Measurements from ENCODE around the gene DNAJA3.

DNAJA3 gene

DNA sequence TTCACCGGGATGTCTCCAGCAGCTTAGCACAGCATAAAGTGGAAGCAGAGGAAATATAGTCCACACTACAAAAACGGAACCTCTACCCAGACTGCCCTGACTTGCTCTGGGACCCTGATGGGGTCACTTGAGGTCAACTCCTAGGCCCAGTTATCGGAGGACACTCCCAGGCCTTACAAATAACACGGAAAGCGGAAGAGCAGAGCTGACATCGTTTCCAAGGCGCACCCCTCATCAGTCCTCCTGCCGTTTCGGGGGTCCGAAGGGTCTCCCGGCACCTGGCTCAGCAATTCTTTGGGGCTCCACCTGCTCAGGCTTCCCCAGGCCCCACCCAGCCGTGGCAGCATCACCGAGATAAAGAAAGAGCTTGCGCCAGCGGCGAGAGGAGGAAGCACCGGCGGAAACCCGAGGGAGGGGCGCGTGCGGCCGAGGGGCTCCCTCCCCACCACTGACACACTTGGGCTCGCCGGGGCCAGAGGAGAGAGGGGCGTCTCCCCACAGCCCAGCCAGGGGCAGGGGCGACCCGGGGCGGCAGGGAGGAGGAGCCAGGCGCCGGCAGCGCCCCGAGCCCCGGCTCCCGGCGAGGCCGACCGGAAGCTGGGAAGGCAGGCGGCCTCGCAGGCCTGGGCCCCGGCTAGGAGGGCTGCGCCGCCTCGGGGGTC is 10.0 kb upstream of the DNAJA3 start:
- peak overlapping the region; percentile 76 for H3K4me3 ChIP-seq (replicated peaks; ENCODE audit: low read depth, low read length)
- TF ChIP-seq, protein P1, sequence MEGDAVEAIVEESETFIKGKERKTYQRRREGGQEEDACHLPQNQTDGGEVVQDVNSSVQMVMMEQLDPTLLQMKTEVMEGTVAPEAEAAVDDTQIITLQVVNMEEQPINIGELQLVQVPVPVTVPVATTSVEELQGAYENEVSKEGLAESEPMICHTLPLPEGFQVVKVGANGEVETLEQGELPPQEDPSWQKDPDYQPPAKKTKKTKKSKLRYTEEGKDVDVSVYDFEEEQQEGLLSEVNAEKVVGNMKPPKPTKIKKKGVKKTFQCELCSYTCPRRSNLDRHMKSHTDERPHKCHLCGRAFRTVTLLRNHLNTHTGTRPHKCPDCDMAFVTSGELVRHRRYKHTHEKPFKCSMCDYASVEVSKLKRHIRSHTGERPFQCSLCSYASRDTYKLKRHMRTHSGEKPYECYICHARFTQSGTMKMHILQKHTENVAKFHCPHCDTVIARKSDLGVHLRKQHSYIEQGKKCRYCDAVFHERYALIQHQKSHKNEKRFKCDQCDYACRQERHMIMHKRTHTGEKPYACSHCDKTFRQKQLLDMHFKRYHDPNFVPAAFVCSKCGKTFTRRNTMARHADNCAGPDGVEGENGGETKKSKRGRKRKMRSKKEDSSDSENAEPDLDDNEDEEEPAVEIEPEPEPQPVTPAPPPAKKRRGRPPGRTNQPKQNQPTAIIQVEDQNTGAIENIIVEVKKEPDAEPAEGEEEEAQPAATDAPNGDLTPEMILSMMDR (IDR thresholded peaks at IDR 0.05; ENCODE audit: low read depth, low read length, missing control alignments): no peak
- no peak for DNase-seq (ENCODE audit: extremely low read depth, low read depth)

DNA sequence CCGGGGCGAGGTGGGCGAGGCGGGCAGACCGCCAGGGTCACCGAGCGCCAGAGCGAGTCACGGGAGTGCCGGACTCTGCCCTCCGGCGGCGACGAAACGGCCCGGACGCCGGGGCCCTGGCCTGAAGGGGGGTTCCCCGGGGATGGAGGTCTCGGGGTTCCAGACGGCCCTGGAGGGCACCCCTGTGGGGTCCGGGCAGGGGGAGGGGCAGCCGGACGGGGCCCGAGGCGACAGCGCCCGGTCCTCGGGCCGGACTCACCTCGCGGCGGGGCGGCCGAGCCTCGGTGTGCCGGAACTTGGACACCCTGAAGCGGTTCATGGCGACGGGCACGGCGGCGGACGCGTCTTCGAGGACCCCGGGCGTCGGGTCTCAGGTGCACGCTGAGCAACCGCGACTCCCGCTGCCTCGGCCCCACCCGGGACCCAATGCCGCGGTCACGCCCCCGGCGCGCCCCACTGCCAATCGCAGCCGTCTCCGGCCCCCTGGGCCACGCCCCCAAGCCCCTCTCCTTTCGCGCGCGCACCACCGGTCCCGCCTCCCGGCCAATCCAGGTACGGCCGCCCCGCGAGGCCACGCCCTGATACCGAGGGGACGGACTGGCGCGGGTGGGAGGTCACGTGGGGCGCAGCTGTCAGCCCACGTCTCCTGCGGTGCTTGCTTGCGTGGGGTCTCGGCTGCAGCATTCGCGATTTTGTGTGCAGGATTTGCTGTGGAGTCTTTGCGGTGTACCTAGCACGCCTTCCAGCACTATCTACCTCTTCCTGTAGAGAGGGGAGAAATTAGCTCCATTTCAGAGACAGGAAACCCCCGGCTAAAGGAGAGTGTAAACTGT is 9.3 kb upstream of the DNAJA3 start, which contains the start of gene CORO7:
Gene CORO7, minus strand, starts transcription at position 397 of the 833 bp plus-strand sequence. Its CDS starts 78 bp downstream, at position 319.
- TF ChIP-seq, protein P1 (IDR thresholded peaks at IDR 0.05; ENCODE audit: low read depth, low read length, missing control alignments): no peak
- peak within 1 kb of the TSS; percentile 76 for H3K4me3 ChIP-seq (replicated peaks; ENCODE audit: low read depth, low read length)
- DNase-seq (ENCODE audit: extremely low read depth, low read depth): no peak

DNA sequence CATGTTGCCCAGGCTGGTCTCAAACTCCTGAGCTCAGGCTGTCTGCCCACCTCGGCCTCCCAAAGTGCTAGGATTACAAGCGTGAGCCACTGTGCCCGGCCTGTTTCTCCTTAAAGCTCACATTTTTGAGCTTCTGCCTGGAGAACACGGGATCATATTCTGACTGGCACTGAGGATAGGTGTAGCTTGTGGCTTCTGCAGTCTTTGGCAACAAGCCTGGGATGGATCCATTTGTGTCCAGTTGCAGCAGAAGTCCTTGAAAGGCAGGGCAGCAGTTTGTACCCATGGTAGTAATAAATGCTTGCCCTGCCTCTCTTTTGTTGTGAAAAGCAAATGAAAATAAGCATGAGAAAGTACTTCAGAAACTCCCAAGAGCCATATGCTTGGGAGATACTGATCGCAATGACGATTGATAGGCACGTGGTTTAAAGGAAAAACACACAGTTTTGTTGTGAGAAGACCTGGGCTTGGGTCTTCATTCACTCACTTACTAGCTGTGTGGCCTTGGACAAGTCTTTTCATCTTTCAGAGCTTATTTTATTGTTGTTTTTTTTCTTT is 6.2 kb upstream of the DNAJA3 start:
- DNase-seq (ENCODE audit: extremely low read depth, low read depth): no peak
- TF ChIP-seq, protein P1 (IDR thresholded peaks at IDR 0.05; ENCODE audit: low read depth, low read length, missing control alignments): no peak
- no peak overlapping the region for H3K4me3 ChIP-seq (replicated peaks; ENCODE audit: low read depth, low read length)

DNA sequence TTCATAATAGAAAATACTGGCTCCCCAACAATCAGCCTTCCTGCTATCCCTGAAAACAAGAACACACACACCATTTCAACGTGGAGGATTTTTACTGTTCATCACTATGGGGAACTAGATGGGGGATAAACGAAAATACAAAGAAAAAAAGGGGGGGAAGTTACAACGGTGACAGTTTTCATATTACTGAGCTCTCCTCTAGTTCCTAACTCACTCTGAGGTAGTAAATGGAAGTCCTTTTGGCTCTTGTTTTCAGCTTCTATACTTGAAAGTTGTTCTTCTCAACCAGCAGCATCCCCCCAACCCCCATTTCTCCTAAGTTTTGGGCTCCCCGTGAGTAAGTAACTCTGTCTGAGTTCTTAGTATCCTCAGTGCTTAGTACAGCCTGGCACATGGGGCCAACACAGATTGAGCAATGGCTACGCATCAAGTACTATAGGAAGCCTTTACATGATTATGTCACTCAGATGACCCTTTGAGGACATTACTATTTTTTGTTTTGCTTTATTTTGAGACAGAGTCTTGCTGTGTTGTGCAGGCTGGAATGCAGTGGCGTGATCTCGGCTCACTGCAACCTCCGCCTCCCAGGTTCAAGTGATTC is 5.1 kb upstream of the DNAJA3 start:
- DNase-seq (ENCODE audit: extremely low read depth, low read depth): no peak
- TF ChIP-seq, protein P1 (IDR thresholded peaks at IDR 0.05; ENCODE audit: low read depth, low read length, missing control alignments): no peak
- H3K4me3 ChIP-seq (replicated peaks; ENCODE audit: low read depth, low read length): no peak overlapping the region

DNA sequence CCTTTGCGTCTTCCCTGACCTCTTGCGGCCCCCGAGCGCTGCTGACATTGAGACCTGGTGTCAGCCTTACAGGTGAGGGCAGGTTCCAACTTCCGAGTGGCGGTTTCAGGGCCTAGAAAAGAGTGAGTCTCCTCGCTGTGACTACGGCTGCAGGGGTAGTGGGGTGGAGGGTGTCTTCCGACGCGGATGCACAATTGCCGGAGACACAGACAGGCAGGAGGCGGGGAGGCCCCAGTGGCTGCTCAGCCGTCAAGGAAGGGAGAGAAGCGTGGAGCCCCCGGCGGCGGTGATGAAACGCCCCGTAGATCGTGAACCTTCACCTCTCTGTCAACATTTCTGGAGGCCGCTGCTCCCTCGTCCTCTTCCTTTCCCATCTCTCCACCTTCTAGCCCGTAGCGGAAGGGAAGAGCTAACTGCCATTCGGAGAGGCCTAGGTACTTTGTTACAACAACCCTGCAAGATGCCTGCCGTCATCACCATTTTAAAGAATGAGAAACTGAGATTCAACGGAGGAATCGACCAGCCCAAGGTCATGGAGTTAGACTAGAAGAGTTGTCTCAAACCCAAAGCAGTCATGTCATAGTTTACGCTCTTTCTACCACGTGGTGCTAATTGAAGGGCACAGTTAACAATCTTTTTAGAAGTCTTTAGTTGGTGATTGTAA is 485 bp downstream of the DNAJA3 start:
- TF ChIP-seq, protein P1 (IDR thresholded peaks at IDR 0.05; ENCODE audit: low read depth, low read length, missing control alignments): no peak
- peak overlapping the region; percentile 85 for H3K4me3 ChIP-seq (replicated peaks; ENCODE audit: low read depth, low read length)
- no peak for DNase-seq (ENCODE audit: extremely low read depth, low read depth)

DNA sequence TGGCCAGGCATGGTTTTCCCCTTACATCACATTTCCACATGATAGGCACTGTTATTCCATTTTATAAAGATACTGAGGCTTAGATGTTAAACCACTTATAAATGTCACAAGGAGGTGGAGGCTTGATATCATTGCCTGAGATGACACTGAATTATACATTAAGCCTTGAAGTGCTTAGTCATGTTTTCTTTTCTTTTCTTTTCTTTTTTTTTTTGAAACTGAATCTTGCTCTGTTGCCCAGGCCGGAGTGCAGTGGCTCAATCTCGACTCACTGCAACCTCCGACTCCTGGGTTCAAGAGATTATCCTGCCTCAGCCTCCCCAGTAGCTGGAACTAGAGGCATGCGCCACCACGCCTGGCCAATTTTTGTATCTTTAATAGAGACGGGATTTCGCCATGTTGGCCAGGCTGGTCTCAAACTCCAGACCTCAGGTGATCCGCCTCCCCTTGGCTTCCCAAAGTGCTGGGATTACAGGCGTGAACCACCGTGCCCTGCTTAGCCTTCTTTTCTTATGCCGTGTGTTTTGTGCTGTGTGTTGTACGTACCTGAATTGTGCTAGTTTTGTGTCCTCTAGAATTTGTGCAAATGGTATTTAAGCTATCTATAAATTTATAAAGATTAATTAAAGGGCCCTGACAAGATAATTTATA is 1.2 kb downstream of the DNAJA3 start:
- no peak for DNase-seq (ENCODE audit: extremely low read depth, low read depth)
- H3K4me3 ChIP-seq (replicated peaks; ENCODE audit: low read depth, low read length): peak overlapping the region; percentile 85
- TF ChIP-seq, protein P1 (IDR thresholded peaks at IDR 0.05; ENCODE audit: low read depth, low read length, missing control alignments): no peak

Data from HFF-Myc (cell line).